ENCODE results near the gene SFXN2. TPM values are rescaled to one million over a fixed set of nuclear protein-coding genes. Genes with fewer than 3 reads are reported as not detected.
"Not testable (repeated sequence)": the region's sequence is repeated elsewhere in the genome, so short reads cannot be mapped to it uniquely, and the experiment has no call there.

SFXN2 gene
- polyA plus RNA-seq: 27.3 TPM
- long read RNA-seq, donor 1, full-length matches to known transcripts: 6 of 6 reads
- long read RNA-seq, donor 1, partial matches to known transcripts: 0 of 6 reads
- long read RNA-seq, donor 1, other reads (novel, unspliced or antisense): 0 of 6 reads
- long read RNA-seq, donor 2, full-length matches to known transcripts: 3 of 3 reads
- long read RNA-seq, donor 2, partial matches to known transcripts: 0 of 3 reads
- long read RNA-seq, donor 2, other reads (novel, unspliced or antisense): 0 of 3 reads
- long read RNA-seq, donor 3: 0 reads
- long read RNA-seq, donor 4: 0 reads
- long read RNA-seq, donor 5, full-length matches to known transcripts: 1 of 1 reads
- long read RNA-seq, donor 5, partial matches to known transcripts: 0 of 1 reads
- long read RNA-seq, donor 5, other reads (novel, unspliced or antisense): 0 of 1 reads
- long read RNA-seq, donor 6, full-length matches to known transcripts: 2 of 2 reads
- long read RNA-seq, donor 6, partial matches to known transcripts: 0 of 2 reads
- long read RNA-seq, donor 6, other reads (novel, unspliced or antisense): 0 of 2 reads
- long read RNA-seq, donor 7, partial matches to known transcripts: 0 of 1 reads
- long read RNA-seq, donor 7, other reads (novel, unspliced or antisense): 0 of 1 reads
- long read RNA-seq, donor 8, full-length matches to known transcripts: 1 of 1 reads
- long read RNA-seq, donor 8, partial matches to known transcripts: 0 of 1 reads
- long read RNA-seq, donor 8, other reads (novel, unspliced or antisense): 0 of 1 reads
- long read RNA-seq, donor 9, full-length matches to known transcripts: 3 of 15 reads
- long read RNA-seq, donor 9, partial matches to known transcripts: 12 of 15 reads
- long read RNA-seq, donor 9, other reads (novel, unspliced or antisense): 0 of 15 reads
- long read RNA-seq, donor 10, full-length matches to known transcripts: 3 of 3 reads
- long read RNA-seq, donor 10, partial matches to known transcripts: 0 of 3 reads
- long read RNA-seq, donor 10, other reads (novel, unspliced or antisense): 0 of 3 reads
- long read RNA-seq, donor 11, full-length matches to known transcripts: 2 of 2 reads
- long read RNA-seq, donor 11, partial matches to known transcripts: 0 of 2 reads
- long read RNA-seq, donor 11, other reads (novel, unspliced or antisense): 0 of 2 reads

- H3K9me3 ChIP-seq (ENCODE audit: control insufficient read depth, low read depth, low read length): no peaks in the 10 kb centered on the region
- peaks cover 11% of the 10 kb centered on the region for H3K4me1 ChIP-seq (ENCODE audit: control insufficient read depth, insufficient read depth, low read length)
- no CpG with 5 or more reads among the region's 46 CpGs for WGBS (ENCODE audit: insufficient coverage, low lambda C conversion rate)
- H3K27me3 ChIP-seq (ENCODE audit: control insufficient read depth, insufficient read depth, low read length): no peaks in the 10 kb centered on the region
- peak within 1 kb of the TSS; percentile 84 for H3K27ac ChIP-seq (ENCODE audit: low read length)
- H3K4me3 ChIP-seq (ENCODE audit: low read length): peak within 1 kb of the TSS; percentile 90
- H3K36me3 ChIP-seq (ENCODE audit: control insufficient read depth, insufficient read depth, low read length): no peaks in the 10 kb centered on the region
- DNase-seq: no peak
These were observed at the start of gene SFXN2 for GRCh38 chr10:102714621-102715455. Gene SFXN2 (plus strand): TSS chr10:102714636. CDS start chr10:102726637, 12,001 bp downstream.

- no peaks in the 10 kb centered on the region for H3K27me3 ChIP-seq (ENCODE audit: control insufficient read depth, insufficient read depth, low read length)
- peak; percentile 61 to 80 for DNase-seq
- H3K27ac ChIP-seq (ENCODE audit: low read length): no peak overlapping the region
- peaks cover 27% of the 10 kb centered on the region for H3K4me1 ChIP-seq (ENCODE audit: control insufficient read depth, insufficient read depth, low read length)
- 40% methylated on average over 1 of the region's 9 CpGs for WGBS (ENCODE audit: insufficient coverage, low lambda C conversion rate)
- H3K4me3 ChIP-seq (ENCODE audit: low read length): no peak overlapping the region
- no peaks in the 10 kb centered on the region for H3K36me3 ChIP-seq (ENCODE audit: control insufficient read depth, insufficient read depth, low read length)
- H3K9me3 ChIP-seq (ENCODE audit: control insufficient read depth, low read depth, low read length): no peaks in the 10 kb centered on the region
These were observed 48.4 kb upstream of the SFXN2 start for GRCh38 chr10:102665904-102666509.

GRCh38 chr10:102667411-102667810 lies 47.0 kb upstream of the SFXN2 start:
- H3K9me3 ChIP-seq (ENCODE audit: control insufficient read depth, low read depth, low read length); H3K27me3 ChIP-seq (ENCODE audit: control insufficient read depth, insufficient read depth, low read length); H3K36me3 ChIP-seq (ENCODE audit: control insufficient read depth, insufficient read depth, low read length); DNase-seq; H3K27ac ChIP-seq (ENCODE audit: low read length); H3K4me3 ChIP-seq (ENCODE audit: low read length): not testable (repeated sequence)
- peaks cover 18% of the 10 kb centered on the region for H3K4me1 ChIP-seq (ENCODE audit: control insufficient read depth, insufficient read depth, low read length)
- no CpG with 5 or more reads among the region's 4 CpGs for WGBS (ENCODE audit: insufficient coverage, low lambda C conversion rate)

- no peak overlapping the region for H3K4me3 ChIP-seq (ENCODE audit: low read length)
- no peaks in the 10 kb centered on the region for H3K36me3 ChIP-seq (ENCODE audit: control insufficient read depth, insufficient read depth, low read length)
- H3K27ac ChIP-seq (ENCODE audit: low read length): no peak overlapping the region
- H3K27me3 ChIP-seq (ENCODE audit: control insufficient read depth, insufficient read depth, low read length): no peaks in the 10 kb centered on the region
- H3K4me1 ChIP-seq (ENCODE audit: control insufficient read depth, insufficient read depth, low read length): peaks cover 18% of the 10 kb centered on the region
- WGBS (ENCODE audit: insufficient coverage, low lambda C conversion rate): no CpG with 5 or more reads among the region's 10 CpGs
- peak in 1 of 2 donors; percentile 0 for DNase-seq
- H3K9me3 ChIP-seq (ENCODE audit: control insufficient read depth, low read depth, low read length): no peaks in the 10 kb centered on the region
These were observed 45.9 kb upstream of the SFXN2 start for GRCh38 chr10:102668326-102669107.

GRCh38 chr10:102669206-102670064 lies 45.0 kb upstream of the SFXN2 start:
- peak in 1 of 2 donors; percentile 49 for DNase-seq
- Histone ChIP-seq H3K27me3 (ENCODE audit: control insufficient read depth, insufficient read depth, low read length) (no peaks in the 10 kb centered on the region), H3K27ac (ENCODE audit: low read length) (no peak overlapping the region), H3K4me3 (ENCODE audit: low read length) (no peak overlapping the region), H3K4me1 (ENCODE audit: control insufficient read depth, insufficient read depth, low read length) (peaks cover 25% of the 10 kb centered on the region), H3K9me3 (ENCODE audit: control insufficient read depth, low read depth, low read length) (no peaks in the 10 kb centered on the region), H3K36me3 (ENCODE audit: control insufficient read depth, insufficient read depth, low read length) (no peaks in the 10 kb centered on the region)
- no CpG with 5 or more reads among the region's 7 CpGs for WGBS (ENCODE audit: insufficient coverage, low lambda C conversion rate)

- no peaks in the 10 kb centered on the region for H3K9me3 ChIP-seq (ENCODE audit: control insufficient read depth, low read depth, low read length)
- WGBS (ENCODE audit: insufficient coverage, low lambda C conversion rate): no CpG with 5 or more reads among the region's 9 CpGs
- no peaks in the 10 kb centered on the region for H3K27me3 ChIP-seq (ENCODE audit: control insufficient read depth, insufficient read depth, low read length)
- no peak overlapping the region for H3K27ac ChIP-seq (ENCODE audit: low read length)
- H3K4me1 ChIP-seq (ENCODE audit: control insufficient read depth, insufficient read depth, low read length): peaks cover 32% of the 10 kb centered on the region
- H3K4me3 ChIP-seq (ENCODE audit: low read length): no peak overlapping the region
- H3K36me3 ChIP-seq (ENCODE audit: control insufficient read depth, insufficient read depth, low read length): no peaks in the 10 kb centered on the region
- DNase-seq: peak in 1 of 2 donors; percentile 5
These were observed 44.3 kb upstream of the SFXN2 start for GRCh38 chr10:102670065-102670670.

GRCh38 chr10:102670871-102671434 lies 43.5 kb upstream of the SFXN2 start:
- Histone ChIP-seq H3K36me3 (ENCODE audit: control insufficient read depth, insufficient read depth, low read length) (no peaks in the 10 kb centered on the region), H3K27ac (ENCODE audit: low read length) (no peak overlapping the region), H3K4me3 (ENCODE audit: low read length) (no peak overlapping the region), H3K9me3 (ENCODE audit: control insufficient read depth, low read depth, low read length) (no peaks in the 10 kb centered on the region), H3K27me3 (ENCODE audit: control insufficient read depth, insufficient read depth, low read length) (no peaks in the 10 kb centered on the region), H3K4me1 (ENCODE audit: control insufficient read depth, insufficient read depth, low read length) (peaks cover 34% of the 10 kb centered on the region)
- DNase-seq: peak in 1 of 2 donors; percentile 23
- WGBS (ENCODE audit: insufficient coverage, low lambda C conversion rate): no CpG with 5 or more reads among the region's 6 CpGs

GRCh38 chr10:102673236-102673818 lies 41.1 kb upstream of the SFXN2 start:
- Histone ChIP-seq H3K27me3 (ENCODE audit: control insufficient read depth, insufficient read depth, low read length) (no peaks in the 10 kb centered on the region), H3K4me1 (ENCODE audit: control insufficient read depth, insufficient read depth, low read length) (peaks cover 35% of the 10 kb centered on the region), H3K36me3 (ENCODE audit: control insufficient read depth, insufficient read depth, low read length) (no peaks in the 10 kb centered on the region), H3K27ac (ENCODE audit: low read length) (no peak overlapping the region), H3K9me3 (ENCODE audit: control insufficient read depth, low read depth, low read length) (no peaks in the 10 kb centered on the region), H3K4me3 (ENCODE audit: low read length) (no peak overlapping the region)
- DNase-seq: peak in 1 of 2 donors; percentile 1
- WGBS (ENCODE audit: insufficient coverage, low lambda C conversion rate): no CpG with 5 or more reads among the region's 13 CpGs
